Neural progenitor cell (in vitro differentiated cells): ENCODE measurements around the gene SNX13. TPM values are rescaled to one million over a fixed set of nuclear protein-coding genes. Genes with fewer than 3 reads are reported as not detected.
A peak's percentile ranks its signal among the peaks of the same experiment; 100 is the strongest.

ENCODE experiments used
- DNase-seq: peaks from one replicate; pipeline ENCODE4 v3.0.0-alpha.2; 2016; ENCODE audit warnings: low spot score
- H2AFZ ChIP-seq: fragments of 200-600 bp; sonication (generic); replicated peaks from 2 replicates; pipeline ENCODE4 v1.6.1; 2016; ENCODE audit warnings: antibody characterized with exemption
- H3F3A ChIP-seq: fragments of 200-600 bp; sonication (generic); 2 replicates; pipeline ENCODE4 v1.6.1; 2016; ENCODE audit warnings: antibody characterized with exemption, low read depth
- H3K27ac ChIP-seq: fragments of 200-600 bp; sonication (generic); 2 replicates; pipeline ENCODE4 v1.5.1; 2016; ENCODE audit warnings: mild to moderate bottlenecking
- H3K27me3 ChIP-seq: fragments of 200-600 bp; sonication (generic); 2 replicates; pipeline ENCODE4 v1.6.1; 2016; ENCODE audit warnings: mild to moderate bottlenecking, moderate library complexity
- H3K36me3 ChIP-seq: fragments of 200-600 bp; sonication (generic); 2 replicates; pipeline ENCODE4 v1.5.1; 2016
- H3K4me1 ChIP-seq: fragments of 200-600 bp; sonication (generic); 2 replicates; pipeline ENCODE4 v1.6.1; 2016; ENCODE audit warnings: mixed run types
- H3K4me2 ChIP-seq: fragments of 200-600 bp; sonication (generic); 2 replicates; pipeline ENCODE4 v1.6.1; 2016
- H3K4me3 ChIP-seq: fragments of 200-600 bp; sonication (generic); 2 replicates; pipeline ENCODE4 v1.5.1; 2016
- H3K79me2 ChIP-seq: fragments of 200-600 bp; sonication (generic); 2 replicates; pipeline ENCODE4 v1.6.1; 2016; ENCODE audit warnings: low read depth
- H3K9ac ChIP-seq: fragments of 200-600 bp; sonication (generic); 2 replicates; pipeline ENCODE4 v1.6.1; 2016
- H3K9me3 ChIP-seq: fragments of 200-600 bp; sonication (generic); 2 replicates; pipeline ENCODE4 v1.5.1; 2016; ENCODE audit warnings: low read depth
- H4K20me1 ChIP-seq: fragments of 200-600 bp; sonication (generic); 2 replicates; pipeline ENCODE4 v1.6.1; 2016; ENCODE audit warnings: low read depth
- H3K27ac Mint-ChIP-seq: 3 replicates; pipeline ENCODE4 v1.8.0; 2021; ENCODE audit warnings: mixed read lengths
- H3K27me3 Mint-ChIP-seq: 2 replicates; pipeline ENCODE4 v1.8.0; 2022; ENCODE audit warnings: low read depth, mild to moderate bottlenecking, inconsistent platforms, moderate library complexity, mixed read lengths; ENCODE audit not compliant: insufficient read depth
- H3K36me3 Mint-ChIP-seq: 3 replicates; pipeline ENCODE4 v1.8.0; 2021; ENCODE audit warnings: mixed read lengths
- H3K4me1 Mint-ChIP-seq: 3 replicates; pipeline ENCODE4 v1.8.0; 2021; ENCODE audit warnings: mixed read lengths
- H3K4me3 Mint-ChIP-seq: 3 replicates; pipeline ENCODE4 v1.8.0; 2021; ENCODE audit warnings: mild to moderate bottlenecking, moderate library complexity, mixed read lengths
- H3K9me3 Mint-ChIP-seq: 3 replicates; pipeline ENCODE4 v1.8.0; 2020; ENCODE audit warnings: mixed read lengths
- EZH2 ChIP-seq: fragments of 200-600 bp; sonication (generic); IDR thresholded peaks from 2 replicates; pipeline ENCODE4 v1.6.1; 2017; ENCODE audit warnings: antibody characterized with exemption, mild to moderate bottlenecking, moderate library complexity
- EZH2phosphoT487 ChIP-seq: fragments of 200-600 bp; sonication (generic); IDR thresholded peaks from 2 replicates; pipeline ENCODE4 v1.6.1; 2017; ENCODE audit warnings: antibody characterized with exemption
- total RNA-seq: library from RNA; depleted of rRNA; stranded (reverse); fragments of >200 nt; gene quantifications from 2 replicates; pipeline ENCODE4 v1.2.3, GENCODE V29; 2015; ENCODE audit warnings: low replicate concordance
- TF ChIP-seq, protein P1 (sequence below): fragments of 200-600 bp; sonication (generic); IDR thresholded peaks from 2 replicates; pipeline ENCODE4 v1.5.1; 2017; ENCODE audit warnings: antibody characterized with exemption, mild to moderate bottlenecking

The SNX13 gene
- total RNA-seq, 1 donor from 2014 or later: 67.5 TPM

DNA sequence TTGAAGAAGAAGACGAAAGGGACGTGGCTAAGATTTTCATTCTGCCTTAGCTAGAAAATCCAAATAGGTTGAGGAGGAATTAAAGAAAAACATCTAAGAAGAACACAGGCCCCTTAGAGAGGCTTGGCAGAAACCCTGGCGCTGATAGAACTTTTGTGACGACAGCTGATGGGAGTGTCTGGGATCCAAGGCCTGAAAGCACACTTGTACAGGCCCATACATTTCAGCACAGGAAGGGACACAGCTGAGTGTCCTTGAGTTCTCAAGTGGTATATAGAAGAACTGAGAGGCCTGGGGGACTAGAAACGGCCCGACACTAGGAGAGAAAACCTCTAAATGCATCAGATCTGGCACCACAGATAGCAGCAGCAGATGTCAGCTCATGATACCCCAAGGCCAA lies 47.8 kb upstream of the SNX13 start:
- TF ChIP-seq EZH2phosphoT487 (no peak), EZH2 (no peak)
- TF ChIP-seq, protein P1, sequence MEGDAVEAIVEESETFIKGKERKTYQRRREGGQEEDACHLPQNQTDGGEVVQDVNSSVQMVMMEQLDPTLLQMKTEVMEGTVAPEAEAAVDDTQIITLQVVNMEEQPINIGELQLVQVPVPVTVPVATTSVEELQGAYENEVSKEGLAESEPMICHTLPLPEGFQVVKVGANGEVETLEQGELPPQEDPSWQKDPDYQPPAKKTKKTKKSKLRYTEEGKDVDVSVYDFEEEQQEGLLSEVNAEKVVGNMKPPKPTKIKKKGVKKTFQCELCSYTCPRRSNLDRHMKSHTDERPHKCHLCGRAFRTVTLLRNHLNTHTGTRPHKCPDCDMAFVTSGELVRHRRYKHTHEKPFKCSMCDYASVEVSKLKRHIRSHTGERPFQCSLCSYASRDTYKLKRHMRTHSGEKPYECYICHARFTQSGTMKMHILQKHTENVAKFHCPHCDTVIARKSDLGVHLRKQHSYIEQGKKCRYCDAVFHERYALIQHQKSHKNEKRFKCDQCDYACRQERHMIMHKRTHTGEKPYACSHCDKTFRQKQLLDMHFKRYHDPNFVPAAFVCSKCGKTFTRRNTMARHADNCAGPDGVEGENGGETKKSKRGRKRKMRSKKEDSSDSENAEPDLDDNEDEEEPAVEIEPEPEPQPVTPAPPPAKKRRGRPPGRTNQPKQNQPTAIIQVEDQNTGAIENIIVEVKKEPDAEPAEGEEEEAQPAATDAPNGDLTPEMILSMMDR: no peak
- peak overlapping the region; percentile 30 for H2AFZ ChIP-seq
- no peaks in the 10 kb centered on the region for H3K36me3 ChIP-seq
- Mint-ChIP-seq H3K36me3 (no peaks in the 10 kb centered on the region), H3K27ac (no peak overlapping the region), H3K4me1 (peaks cover 5% of the 10 kb centered on the region), H3K4me3 (no peak overlapping the region), H3K9me3 (no peaks in the 10 kb centered on the region), H3K27me3 (peaks cover 2% of the 10 kb centered on the region)
- no peak overlapping the region for H3K4me2 ChIP-seq
- H3K4me3 ChIP-seq: no peak overlapping the region
- DNase-seq: no peak
- H3K9me3 ChIP-seq: no peaks in the 10 kb centered on the region
- no peaks in the 10 kb centered on the region for H3K4me1 ChIP-seq
- H4K20me1 ChIP-seq: no peaks in the 10 kb centered on the region
- no peaks in the 10 kb centered on the region for H3F3A ChIP-seq
- H3K27me3 ChIP-seq: no peaks in the 10 kb centered on the region
- no peak overlapping the region for H3K9ac ChIP-seq
- H3K27ac ChIP-seq: no peak overlapping the region
- H3K79me2 ChIP-seq: no peaks in the 10 kb centered on the region

DNA sequence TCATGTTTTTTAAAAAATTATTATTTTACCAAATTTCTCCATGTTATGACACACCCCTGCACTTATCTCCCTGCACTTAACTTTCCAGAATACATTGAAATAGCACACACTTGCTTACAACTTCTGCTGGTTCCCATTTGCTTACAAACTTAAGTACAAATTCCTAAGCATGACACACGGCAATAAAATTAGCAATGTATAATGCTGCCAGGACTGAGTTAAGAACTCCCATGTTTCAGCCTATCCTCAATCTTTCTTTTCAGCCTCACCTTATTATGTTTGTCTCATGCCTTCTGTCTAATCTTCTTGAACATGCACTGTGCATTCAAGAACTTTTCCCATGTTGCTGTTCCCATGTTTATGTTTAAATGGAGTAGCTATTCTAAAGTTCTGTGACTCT lies 46.6 kb upstream of the SNX13 start:
- TF ChIP-seq EZH2: no peak
- TF ChIP-seq, protein P1: no peak
- no peak for TF ChIP-seq EZH2phosphoT487

DNA sequence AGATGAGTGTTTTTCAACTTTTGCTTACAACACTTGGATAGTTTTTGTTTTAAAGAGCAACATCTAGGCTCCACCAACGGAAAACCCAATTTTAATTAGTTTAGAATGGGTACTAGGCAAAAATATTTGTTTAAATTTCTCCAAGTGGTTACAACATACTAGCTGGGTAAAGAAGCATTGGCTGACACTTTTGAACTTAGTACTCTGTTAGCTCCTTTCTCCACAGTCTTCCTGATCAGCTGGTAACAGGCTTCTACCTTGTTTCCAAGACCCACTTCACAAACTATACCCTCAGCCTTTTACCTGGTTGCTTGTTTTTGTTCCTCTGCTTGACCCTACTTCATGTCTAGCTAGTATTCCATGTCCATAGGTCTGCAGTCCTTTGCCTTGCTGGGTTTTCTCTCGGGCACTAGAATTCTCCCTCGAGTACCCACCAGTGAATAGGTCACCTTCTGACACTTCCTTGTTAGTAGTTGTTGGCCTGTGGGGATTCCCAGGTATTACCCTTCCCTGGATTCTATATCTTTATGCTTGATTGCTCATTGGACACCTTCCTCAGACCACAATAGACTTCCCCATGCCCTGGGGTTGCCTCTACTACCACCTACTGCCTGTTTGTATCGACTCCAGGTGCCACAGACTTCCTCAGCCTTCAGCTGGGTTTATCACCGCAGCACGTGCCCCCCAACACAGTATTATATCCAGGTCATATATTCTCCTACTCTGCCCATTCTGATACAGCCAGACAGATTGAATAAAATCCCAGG lies 45.4 kb upstream of the SNX13 start:
- no peaks in the 10 kb centered on the region for H3K9me3 ChIP-seq
- H3K27ac ChIP-seq: no peak overlapping the region
- H3K4me1 Mint-ChIP-seq: no peaks in the 10 kb centered on the region
- H3K4me2 ChIP-seq: no peak overlapping the region
- TF ChIP-seq, protein P1: no peak
- TF ChIP-seq EZH2phosphoT487: no peak
- no peak for TF ChIP-seq EZH2
- H3K4me3 ChIP-seq: no peak overlapping the region
- no peak overlapping the region for H3K27ac Mint-ChIP-seq
- H3K9me3 Mint-ChIP-seq: peaks cover 2% of the 10 kb centered on the region
- no peaks in the 10 kb centered on the region for H3F3A ChIP-seq
- no peak overlapping the region for H2AFZ ChIP-seq
- DNase-seq: no peak
- H4K20me1 ChIP-seq: no peaks in the 10 kb centered on the region
- no peaks in the 10 kb centered on the region for H3K36me3 ChIP-seq
- no peak overlapping the region for H3K4me3 Mint-ChIP-seq
- no peaks in the 10 kb centered on the region for H3K27me3 ChIP-seq
- no peaks in the 10 kb centered on the region for H3K79me2 ChIP-seq
- H3K27me3 Mint-ChIP-seq: peaks cover 2% of the 10 kb centered on the region
- H3K9ac ChIP-seq: no peak overlapping the region
- no peaks in the 10 kb centered on the region for H3K4me1 ChIP-seq
- no peaks in the 10 kb centered on the region for H3K36me3 Mint-ChIP-seq

More for the DNA sequence above, 46.6 kb upstream of the SNX13 start:
- no peaks in the 10 kb centered on the region for H3K4me1 ChIP-seq
- H3K9ac ChIP-seq: no peak overlapping the region
- no peak overlapping the region for H3K4me3 ChIP-seq
- no peaks in the 10 kb centered on the region for H3K36me3 ChIP-seq
- peaks cover 2% of the 10 kb centered on the region for H3K4me1 Mint-ChIP-seq
- no peaks in the 10 kb centered on the region for H3K27me3 ChIP-seq
- H3K9me3 Mint-ChIP-seq: no peaks in the 10 kb centered on the region
- H3K4me3 Mint-ChIP-seq: no peak overlapping the region
- no peaks in the 10 kb centered on the region for H3F3A ChIP-seq
- no peak overlapping the region for H3K27ac Mint-ChIP-seq
- no peak for DNase-seq
- no peaks in the 10 kb centered on the region for H3K79me2 ChIP-seq
- H2AFZ ChIP-seq: no peak overlapping the region
- no peak overlapping the region for H3K4me2 ChIP-seq
- no peaks in the 10 kb centered on the region for H3K36me3 Mint-ChIP-seq
- no peaks in the 10 kb centered on the region for H3K9me3 ChIP-seq
- H3K27ac ChIP-seq: no peak overlapping the region
- H3K27me3 Mint-ChIP-seq: peaks cover 2% of the 10 kb centered on the region
- H4K20me1 ChIP-seq: no peaks in the 10 kb centered on the region
